Anterior cingulate cortex (tissue), 58 donors: ENCODE measurements around the gene ZNF516.
A peak's percentile ranks its signal among the peaks of the same experiment; 100 is the strongest.

Source experiments
- DNase-seq, 58 donors: peaks; one replicate each; lab custom pipeline; 2025; lab: John Stamatoyannopoulos, UW

ZNF516 gene

GRCh38 chr18:76323891-76324290, 171.2 kb downstream of the ZNF516 start:
- no peak for DNase-seq

GRCh38 chr18:76322686-76323085, 172.4 kb downstream of the ZNF516 start:
- DNase-seq = no peak

DNA sequence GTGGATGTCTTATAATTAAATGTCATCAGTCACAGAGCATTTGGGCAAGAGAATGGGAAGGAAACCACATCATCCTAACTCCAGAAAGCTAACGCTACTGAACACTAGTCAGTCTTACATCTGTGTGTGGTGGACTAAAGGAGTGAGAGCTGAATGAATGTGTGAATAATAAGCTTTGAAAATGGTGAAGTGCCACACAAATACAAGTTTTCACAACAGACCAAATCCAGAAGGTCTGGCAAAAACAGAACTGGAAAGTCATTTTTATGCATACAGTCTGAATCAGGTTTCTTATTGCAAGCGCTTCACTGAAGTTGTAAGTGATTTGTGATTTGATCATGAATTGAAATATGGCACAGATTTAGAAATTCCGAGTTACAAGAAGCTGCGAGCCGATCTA, 175.7 kb downstream of the ZNF516 start:
- DNase-seq = no peak

- DNase-seq = no peak
Measured at GRCh38 chr18:76318607-76319006, 176.4 kb downstream of the ZNF516 start.

DNA sequence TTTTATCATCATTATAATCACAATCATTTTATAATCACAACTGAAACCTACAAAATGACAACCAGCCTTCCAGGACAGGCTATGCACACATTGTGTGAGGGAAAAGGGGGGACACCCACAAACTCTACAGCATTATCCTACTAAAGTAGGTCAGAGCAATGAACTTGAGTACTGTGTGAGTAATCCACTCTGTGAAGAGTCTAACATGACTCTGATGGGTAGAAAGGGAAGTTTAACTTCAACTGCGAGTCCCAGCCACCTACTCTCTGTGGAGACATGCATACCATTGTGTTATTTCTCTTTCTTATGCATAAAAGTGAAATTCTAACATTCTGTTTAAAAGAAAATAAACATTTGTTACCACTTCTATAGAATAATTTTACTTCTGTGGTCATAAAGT, 177.9 kb downstream of the ZNF516 start:
- DNase-seq = no peak

- no peak for DNase-seq
Measured at GRCh38 chr18:76315722-76316230, 179.3 kb downstream of the ZNF516 start.

- no peak for DNase-seq
Measured at GRCh38 chr18:76314496-76314895, 180.5 kb downstream of the ZNF516 start.

GRCh38 chr18:76314015-76314414, 181.0 kb downstream of the ZNF516 start:
- peak in 7 of 58 donors; percentile 2 to 30 (median 12) for DNase-seq
